ENCODE data around the gene SPSB3.

Gene SPSB3

GRCh38 chr16:1788708-1789100, 6.3 kb upstream of the SPSB3 start:
- no peak for DNase-seq (ENCODE audit: low read depth)

- DNase-seq (ENCODE audit: low read depth): no peak
Measured at GRCh38 chr16:1788095-1788707, 5.8 kb upstream of the SPSB3 start.

GRCh38 chr16:1787322-1788094, 5.1 kb upstream of the SPSB3 start:
- DNase-seq (ENCODE audit: low read depth): no peak

GRCh38 chr16:1787056-1787321, 4.6 kb upstream of the SPSB3 start:
- DNase-seq (ENCODE audit: low read depth): no peak

- no peak for DNase-seq (ENCODE audit: low read depth)
Measured at GRCh38 chr16:1786242-1787055, 4.1 kb upstream of the SPSB3 start.

GRCh38 chr16:1785846-1786170, 3.4 kb upstream of the SPSB3 start:
- no peak for DNase-seq (ENCODE audit: low read depth)

- no peak for DNase-seq (ENCODE audit: low read depth)
Measured at GRCh38 chr16:1784977-1785845, 2.8 kb upstream of the SPSB3 start.

GRCh38 chr16:1781758-1782407, 488 bp downstream of the SPSB3 start:
- peak; percentile 18 for DNase-seq (ENCODE audit: low read depth)

GRCh38 chr16:1781254-1781653, 1.1 kb downstream of the SPSB3 start:
- no peak for DNase-seq (ENCODE audit: low read depth)

GRCh38 chr16:1780677-1781072, 1.7 kb downstream of the SPSB3 start:
- no peak for DNase-seq (ENCODE audit: low read depth)

GRCh38 chr16:1779741-1780676, 2.4 kb downstream of the SPSB3 start:
- DNase-seq (ENCODE audit: low read depth): no peak

GRCh38 chr16:1779234-1779701, 3.1 kb downstream of the SPSB3 start:
- no peak for DNase-seq (ENCODE audit: low read depth)

GRCh38 chr16:1778200-1779179, 3.9 kb downstream of the SPSB3 start:
- no peak for DNase-seq (ENCODE audit: low read depth)

GRCh38 chr16:1777375-1778199, 4.8 kb downstream of the SPSB3 start:
- no peak for DNase-seq (ENCODE audit: low read depth)

- no peak for DNase-seq (ENCODE audit: low read depth)
Measured at GRCh38 chr16:1776991-1777374, 5.4 kb downstream of the SPSB3 start.

- no peak for DNase-seq (ENCODE audit: low read depth)
Measured at GRCh38 chr16:1776672-1776955, 5.8 kb downstream of the SPSB3 start.

- DNase-seq (ENCODE audit: low read depth): no peak
Measured at GRCh38 chr16:1775846-1776671, 6.3 kb downstream of the SPSB3 start.

Data from activated T-cell treated with anti-CD3 and anti-CD28 coated beads for 1 hour (primary cell).